HG03439 (cell line): ENCODE data around the gene CNTN6.
"Not testable (repeated sequence)": the region's sequence is repeated elsewhere in the genome, so short reads cannot be mapped to it uniquely, and the experiment has no call there.

ENCODE experiments used
- ATAC-seq: cut with Tn5 transposase; IDR thresholded peaks from one replicate; pipeline ENCODE4 v1.9.1; 2021; ENCODE audit warnings: mild to moderate bottlenecking, moderate library complexity; ENCODE audit not compliant: unreplicated experiment

The CNTN6 gene

GRCh38 chr3:1272546-1273265, 179.9 kb downstream of the CNTN6 start:
- no peak for ATAC-seq

- no peak for ATAC-seq
These were observed 182.7 kb downstream of the CNTN6 start for GRCh38 chr3:1275495-1275894.

GRCh38 chr3:1287815-1288214, 195.0 kb downstream of the CNTN6 start:
- ATAC-seq: no peak

- ATAC-seq: no peak
These were observed 196.1 kb downstream of the CNTN6 start for GRCh38 chr3:1288805-1289494.

- no peak for ATAC-seq
These were observed 199.8 kb downstream of the CNTN6 start for GRCh38 chr3:1292571-1293071.

GRCh38 chr3:1294586-1294985, 201.8 kb downstream of the CNTN6 start:
- ATAC-seq: no peak

- no peak for ATAC-seq
These were observed 225.6 kb downstream of the CNTN6 start for GRCh38 chr3:1318296-1319005.

GRCh38 chr3:1326546-1326945, 233.7 kb downstream of the CNTN6 start:
- ATAC-seq: no peak

- ATAC-seq: no peak
These were observed 237.3 kb downstream of the CNTN6 start for GRCh38 chr3:1330107-1330506.

- ATAC-seq: no peak
These were observed 253.6 kb downstream of the CNTN6 start for GRCh38 chr3:1346386-1346785.

- no peak for ATAC-seq
These were observed 255.7 kb downstream of the CNTN6 start for GRCh38 chr3:1348547-1348946.

- ATAC-seq: no peak
These were observed 258.1 kb downstream of the CNTN6 start for GRCh38 chr3:1350885-1351284.

- ATAC-seq: no peak
These were observed 262.9 kb downstream of the CNTN6 start for GRCh38 chr3:1355691-1356090.

- ATAC-seq: no peak
These were observed 263.3 kb downstream of the CNTN6 start for GRCh38 chr3:1356101-1356500.

- ATAC-seq: no peak
These were observed 272.7 kb downstream of the CNTN6 start for GRCh38 chr3:1365528-1365927.

- ATAC-seq: no peak
These were observed 281.6 kb downstream of the CNTN6 start for GRCh38 chr3:1374471-1374870.

GRCh38 chr3:1375145-1375544, 282.3 kb downstream of the CNTN6 start:
- ATAC-seq: no peak

GRCh38 chr3:1380926-1381646, 288.3 kb downstream of the CNTN6 start:
- ATAC-seq: peak; percentile 82

- peak; percentile 41 for ATAC-seq
These were observed 288.8 kb downstream of the CNTN6 start for GRCh38 chr3:1381647-1382036.

GRCh38 chr3:1387396-1387905, 294.6 kb downstream of the CNTN6 start:
- ATAC-seq: not testable (repeated sequence)

- no peak for ATAC-seq
These were observed 301.4 kb downstream of the CNTN6 start for GRCh38 chr3:1394188-1394587.
